Parathyroid adenoma (tissue), 2 donors: Measurements from ENCODE around the gene TTC22.

ENCODE experiments used
- H2AFZ ChIP-seq: fragments of 300-600 bp; sonication (generic); one replicate; pipeline ENCODE4 v1.7.0; 2017; ENCODE audit warnings: antibody characterized with exemption, mild to moderate bottlenecking
- H3K27ac ChIP-seq: fragments of 300-600 bp; sonication (generic); one replicate; pipeline ENCODE4 v1.7.0; 2017
- H3K27me3 ChIP-seq: fragments of 300-600 bp; sonication (generic); one replicate; pipeline ENCODE4 v1.7.0; 2017; ENCODE audit warnings: low read length; ENCODE audit not compliant: control insufficient read depth, insufficient read depth
- H3K36me3 ChIP-seq: fragments of 300-600 bp; sonication (generic); one replicate; pipeline ENCODE4 v1.7.0; 2017; ENCODE audit warnings: low read length; ENCODE audit not compliant: control insufficient read depth, insufficient read depth
- H3K4me1 ChIP-seq: fragments of 300-600 bp; sonication (generic); one replicate; pipeline ENCODE4 v1.7.0; 2017; ENCODE audit warnings: control low read depth
- H3K4me2 ChIP-seq: fragments of 300-600 bp; sonication (generic); one replicate; pipeline ENCODE4 v1.7.0; 2017; ENCODE audit warnings: low read length
- H3K4me3 ChIP-seq: fragments of 300-600 bp; sonication (generic); one replicate; pipeline ENCODE4 v1.7.0; 2017; ENCODE audit warnings: low read depth, low read length
- H3K79me2 ChIP-seq: fragments of 300-600 bp; sonication (generic); one replicate; pipeline ENCODE4 v1.7.0; 2017; ENCODE audit warnings: control low read depth
- H3K9ac ChIP-seq: fragments of 300-600 bp; sonication (generic); one replicate; pipeline ENCODE4 v1.7.0; 2017; ENCODE audit warnings: mild to moderate bottlenecking
- H3K9me3 ChIP-seq: fragments of 300-600 bp; sonication (generic); one replicate; pipeline ENCODE4 v1.7.0; 2017; ENCODE audit warnings: low read length; ENCODE audit not compliant: control insufficient read depth
- CTCF ChIP-seq: fragments of 300-600 bp; sonication (generic); IDR thresholded peaks from one replicate; pipeline ENCODE4 v1.7.0; 2017; ENCODE audit warnings: antibody characterized with exemption, mild to moderate bottlenecking
- donor health status: primary hyperparathyroidism.

Gene TTC22

GRCh38 chr1:54848134-54848948 lies 47.2 kb upstream of the TTC22 start:
- no peak for TF ChIP-seq CTCF
- Histone ChIP-seq H2AFZ (no peak overlapping the region), H3K36me3 (no peaks in the 10 kb centered on the region), H3K27ac (no peak overlapping the region), H3K4me3 (no peak overlapping the region), H3K9ac (no peak overlapping the region), H3K9me3 (no peaks in the 10 kb centered on the region), H3K4me1 (peaks cover 3% of the 10 kb centered on the region), H3K27me3 (no peaks in the 10 kb centered on the region), H3K79me2 (no peaks in the 10 kb centered on the region), H3K4me2 (no peak overlapping the region)

GRCh38 chr1:54846716-54847284 lies 45.7 kb upstream of the TTC22 start:
- H3K4me2 ChIP-seq, result no peak overlapping the region
- H3K9me3 ChIP-seq, result no peaks in the 10 kb centered on the region
- no peaks in the 10 kb centered on the region for H3K79me2 ChIP-seq
- no peak for TF ChIP-seq CTCF
- peaks cover 3% of the 10 kb centered on the region for H3K4me1 ChIP-seq
- H3K36me3 ChIP-seq, result no peaks in the 10 kb centered on the region
- H2AFZ ChIP-seq, result no peak overlapping the region
- H3K27me3 ChIP-seq, result no peaks in the 10 kb centered on the region
- no peak overlapping the region for H3K4me3 ChIP-seq
- H3K9ac ChIP-seq, result no peak overlapping the region
- no peak overlapping the region for H3K27ac ChIP-seq

DNA sequence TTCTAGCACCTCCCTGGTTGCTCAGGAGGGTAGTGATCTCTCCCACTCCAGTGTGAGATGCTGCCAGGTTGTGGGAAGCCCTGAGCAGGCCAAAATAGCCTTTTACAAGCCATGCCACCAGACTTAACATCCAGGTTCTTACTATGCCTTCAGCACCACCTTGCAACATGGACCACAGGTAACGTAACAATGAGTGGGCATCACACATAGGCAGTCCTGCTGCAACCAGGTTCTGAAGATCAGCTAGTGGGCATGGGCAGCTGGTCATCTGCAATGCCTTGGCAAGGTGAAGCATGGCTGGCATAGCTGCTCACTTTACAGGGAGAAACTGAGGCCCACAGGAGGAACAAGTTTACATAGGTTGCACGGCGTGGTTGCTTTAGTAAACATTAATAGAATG lies 45.2 kb upstream of the TTC22 start:
- no peaks in the 10 kb centered on the region for H3K79me2 ChIP-seq
- no peak for TF ChIP-seq CTCF
- H3K27ac ChIP-seq, result no peak overlapping the region
- no peak overlapping the region for H2AFZ ChIP-seq
- H3K4me2 ChIP-seq, result no peak overlapping the region
- no peaks in the 10 kb centered on the region for H3K9me3 ChIP-seq
- no peak overlapping the region for H3K4me3 ChIP-seq
- H3K36me3 ChIP-seq, result no peaks in the 10 kb centered on the region
- peaks cover 3% of the 10 kb centered on the region for H3K4me1 ChIP-seq
- no peaks in the 10 kb centered on the region for H3K27me3 ChIP-seq
- H3K9ac ChIP-seq, result no peak overlapping the region

DNA sequence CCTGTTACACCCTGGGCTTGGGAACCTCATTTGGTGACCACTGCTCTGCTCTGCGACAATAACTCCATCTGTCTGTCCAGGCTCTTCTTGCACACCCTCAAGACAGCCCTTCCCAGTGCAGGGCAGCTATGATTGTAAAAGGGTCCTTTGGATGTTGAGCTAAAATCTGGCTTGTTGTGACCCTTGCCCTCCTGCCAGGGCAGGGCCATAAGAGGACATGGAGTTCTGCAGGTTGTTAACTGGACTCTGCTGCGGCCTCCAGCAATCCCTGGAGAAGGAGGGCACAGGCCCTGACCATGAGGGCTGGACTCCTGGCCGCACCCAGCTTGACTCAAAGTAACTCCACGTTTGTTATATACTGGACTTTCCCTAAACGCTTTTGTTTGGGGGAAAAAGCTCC lies 44.6 kb upstream of the TTC22 start:
- H3K9me3 ChIP-seq, result no peaks in the 10 kb centered on the region
- H3K4me1 ChIP-seq, result peaks cover 3% of the 10 kb centered on the region

More for the DNA sequence above, 44.6 kb upstream of the TTC22 start:
- Histone ChIP-seq H3K36me3 (no peaks in the 10 kb centered on the region), H3K4me3 (no peak overlapping the region), H3K79me2 (no peaks in the 10 kb centered on the region), H2AFZ (no peak overlapping the region), H3K9ac (no peak overlapping the region), H3K4me2 (no peak overlapping the region), H3K27ac (no peak overlapping the region), H3K27me3 (no peaks in the 10 kb centered on the region)
- no peak for TF ChIP-seq CTCF
